DOHH2 (cell line): ENCODE results near the gene EEF1AKMT3.

Source experiments
- H3F3A ChIP-seq: fragments of 200-600 bp; sonication (generic), shearing (Covaris generic); 2 replicates; pipeline ENCODE4 v1.6.0; 2016; ENCODE audit warnings: antibody characterized with exemption, mild to moderate bottlenecking; ENCODE audit not compliant: control insufficient read depth, insufficient read depth
- H3K27ac ChIP-seq: fragments of 200-600 bp; sonication (generic); 2 replicates; pipeline ENCODE4 v1.5.1; 2014; ENCODE audit warnings: low read depth, mild to moderate bottlenecking, low read length, moderate library complexity
- H3K27me3 ChIP-seq: fragments of 200-600 bp; sonication (generic); 2 replicates; pipeline ENCODE4 v1.6.1; 2014; ENCODE audit warnings: mild to moderate bottlenecking, low read length, mixed read lengths; ENCODE audit not compliant: control insufficient read depth
- H3K36me3 ChIP-seq: fragments of 200-600 bp; sonication (generic); 2 replicates; pipeline ENCODE4 v1.6.1; 2014; ENCODE audit warnings: mild to moderate bottlenecking, low read length, moderate library complexity, mixed read lengths; ENCODE audit not compliant: control insufficient read depth
- H3K4me1 ChIP-seq: fragments of 200-600 bp; sonication (generic); 2 replicates; pipeline ENCODE4 v1.6.1; 2014; ENCODE audit warnings: mild to moderate bottlenecking, low read length, mixed read lengths; ENCODE audit not compliant: control insufficient read depth
- H3K4me2 ChIP-seq: fragments of 200-600 bp; sonication (generic); 2 replicates; pipeline ENCODE4 v1.6.0; 2014; ENCODE audit warnings: mild to moderate bottlenecking, low read length, moderate library complexity
- H3K4me3 ChIP-seq: fragments of 200-600 bp; sonication (generic); 2 replicates; pipeline ENCODE4 v1.5.1; 2014; ENCODE audit warnings: mild to moderate bottlenecking, low read length, mixed read lengths
- H3K79me2 ChIP-seq: fragments of 200-600 bp; sonication (generic); 2 replicates; pipeline ENCODE4 v1.6.1; 2014; ENCODE audit warnings: mild to moderate bottlenecking, low read length, mixed read lengths; ENCODE audit not compliant: control insufficient read depth
- H3K9me2 ChIP-seq: fragments of 200-600 bp; sonication (generic); replicated peaks from 2 replicates; pipeline ENCODE4 v1.6.1; 2014; ENCODE audit warnings: mild to moderate bottlenecking, low read length, mixed read lengths; ENCODE audit not compliant: control insufficient read depth
- H3K9me3 ChIP-seq: fragments of 200-600 bp; sonication (generic); 2 replicates; pipeline ENCODE4 v1.6.1; 2014; ENCODE audit warnings: antibody characterized with exemption, low read length, mixed read lengths; ENCODE audit not compliant: control insufficient read depth, insufficient read depth
- H4K20me1 ChIP-seq: fragments of 200-600 bp; sonication (generic); 2 replicates; pipeline ENCODE4 v1.6.0; 2014; ENCODE audit warnings: low read depth, mild to moderate bottlenecking, antibody characterized with exemption, low read length, moderate library complexity; ENCODE audit not compliant: control insufficient read depth, insufficient read depth
- EZH2phosphoT487 ChIP-seq: fragments of 200-600 bp; sonication (generic); IDR thresholded peaks from 2 replicates; pipeline ENCODE4 v1.6.1; 2017; ENCODE audit warnings: borderline replicate concordance, mild to moderate bottlenecking, antibody characterized with exemption, low read length, moderate library complexity, mixed read lengths
- TF ChIP-seq, protein P1 (sequence below): fragments of 200-600 bp; sonication (generic); IDR thresholded peaks from one replicate; pipeline ENCODE4 v1.5.1; 2014; ENCODE audit warnings: antibody characterized with exemption, mild to moderate bottlenecking, low read depth, low read length; ENCODE audit not compliant: poor library complexity, severe bottlenecking

The EEF1AKMT3 gene

DNA sequence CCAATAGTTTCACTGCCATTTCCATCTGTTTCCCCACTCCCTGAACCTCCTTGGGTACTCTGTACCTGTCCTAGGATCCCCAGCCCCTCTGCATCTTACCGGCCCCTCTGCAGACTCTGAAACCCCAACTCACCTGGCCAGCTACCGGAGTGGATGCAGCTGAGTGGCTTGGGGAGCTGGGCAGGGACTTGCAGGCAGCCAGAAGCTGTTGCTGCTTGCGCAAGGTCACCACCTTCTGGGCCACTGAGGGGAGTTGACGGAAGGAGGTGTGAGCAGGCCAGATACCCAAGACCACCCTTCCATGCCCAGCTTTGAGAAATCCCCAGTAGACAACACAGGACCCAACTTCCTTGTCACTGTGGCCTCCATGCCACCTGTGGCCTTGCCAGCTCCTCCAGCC is 40.1 kb upstream of the EEF1AKMT3 start:
- Histone ChIP-seq H4K20me1 (no peaks in the 10 kb centered on the region), H3K4me2 (no peak overlapping the region), H3K9me2 (no peaks in the 10 kb centered on the region), H3K79me2 (no peaks in the 10 kb centered on the region), H3K36me3 (peaks cover 46% of the 10 kb centered on the region), H3K9me3 (no peaks in the 10 kb centered on the region), H3K4me3 (no peak overlapping the region), H3F3A (no peaks in the 10 kb centered on the region), H3K27ac (no peak overlapping the region), H3K27me3 (no peaks in the 10 kb centered on the region), H3K4me1 (no peaks in the 10 kb centered on the region)
- TF ChIP-seq, protein P1, sequence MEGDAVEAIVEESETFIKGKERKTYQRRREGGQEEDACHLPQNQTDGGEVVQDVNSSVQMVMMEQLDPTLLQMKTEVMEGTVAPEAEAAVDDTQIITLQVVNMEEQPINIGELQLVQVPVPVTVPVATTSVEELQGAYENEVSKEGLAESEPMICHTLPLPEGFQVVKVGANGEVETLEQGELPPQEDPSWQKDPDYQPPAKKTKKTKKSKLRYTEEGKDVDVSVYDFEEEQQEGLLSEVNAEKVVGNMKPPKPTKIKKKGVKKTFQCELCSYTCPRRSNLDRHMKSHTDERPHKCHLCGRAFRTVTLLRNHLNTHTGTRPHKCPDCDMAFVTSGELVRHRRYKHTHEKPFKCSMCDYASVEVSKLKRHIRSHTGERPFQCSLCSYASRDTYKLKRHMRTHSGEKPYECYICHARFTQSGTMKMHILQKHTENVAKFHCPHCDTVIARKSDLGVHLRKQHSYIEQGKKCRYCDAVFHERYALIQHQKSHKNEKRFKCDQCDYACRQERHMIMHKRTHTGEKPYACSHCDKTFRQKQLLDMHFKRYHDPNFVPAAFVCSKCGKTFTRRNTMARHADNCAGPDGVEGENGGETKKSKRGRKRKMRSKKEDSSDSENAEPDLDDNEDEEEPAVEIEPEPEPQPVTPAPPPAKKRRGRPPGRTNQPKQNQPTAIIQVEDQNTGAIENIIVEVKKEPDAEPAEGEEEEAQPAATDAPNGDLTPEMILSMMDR = no peak
- TF ChIP-seq EZH2phosphoT487 = no peak

GRCh38 chr12:57732726-57733593 is 39.5 kb upstream of the EEF1AKMT3 start:
- H3K79me2 ChIP-seq = no peaks in the 10 kb centered on the region
- TF ChIP-seq, protein P1 = no peak
- no peak for TF ChIP-seq EZH2phosphoT487
- H3K27me3 ChIP-seq = no peaks in the 10 kb centered on the region
- no peaks in the 10 kb centered on the region for H4K20me1 ChIP-seq
- H3K27ac ChIP-seq = no peak overlapping the region
- no peaks in the 10 kb centered on the region for H3F3A ChIP-seq
- H3K9me2 ChIP-seq = no peaks in the 10 kb centered on the region
- H3K4me2 ChIP-seq = no peak overlapping the region
- H3K36me3 ChIP-seq = peaks cover 40% of the 10 kb centered on the region
- no peaks in the 10 kb centered on the region for H3K9me3 ChIP-seq
- no peaks in the 10 kb centered on the region for H3K4me1 ChIP-seq
- H3K4me3 ChIP-seq = no peak overlapping the region

GRCh38 chr12:57733928-57734327 is 38.5 kb upstream of the EEF1AKMT3 start:
- TF ChIP-seq EZH2phosphoT487 = no peak
- TF ChIP-seq, protein P1 = no peak
- Histone ChIP-seq H3K4me3 (no peak overlapping the region), H3K79me2 (peaks cover under 1% of the 10 kb centered on the region), H3K36me3 (peaks cover 40% of the 10 kb centered on the region), H3K9me3 (no peaks in the 10 kb centered on the region), H3K9me2 (no peaks in the 10 kb centered on the region), H3K4me1 (no peaks in the 10 kb centered on the region), H3F3A (no peaks in the 10 kb centered on the region), H3K27ac (no peak overlapping the region), H3K27me3 (no peaks in the 10 kb centered on the region), H4K20me1 (no peaks in the 10 kb centered on the region), H3K4me2 (no peak overlapping the region)
